PFSK-1 (cell line): ENCODE results near the gene BAX.

Experiments used
- FOXP2 ChIP-seq: optimal IDR thresholded peaks from 2 replicates; pipeline ENCODE3; 2011; ENCODE audit warnings: borderline replicate concordance, control low read depth, inconsistent platforms; ENCODE audit not compliant: insufficient read depth; ENCODE audit errors: extremely low read length, extremely low read depth
- POLR2AphosphoS5 ChIP-seq: IDR thresholded peaks from 2 replicates; pipeline ENCODE4 v1.6.1; 2012; ENCODE audit warnings: low read depth, mild to moderate bottlenecking, control low read depth, low read length, moderate library complexity
- SIN3A ChIP-seq: IDR thresholded peaks from 2 replicates; pipeline ENCODE4 v1.6.1; 2012; ENCODE audit warnings: mild to moderate bottlenecking, low read length, moderate library complexity, borderline replicate concordance; ENCODE audit not compliant: insufficient read depth
- TAF1 ChIP-seq: IDR thresholded peaks from 2 replicates; pipeline ENCODE4 v1.6.1; 2012; ENCODE audit warnings: low read length, control low read depth, borderline replicate concordance; ENCODE audit not compliant: insufficient read depth
- TF ChIP-seq, protein P1 (sequence below), 2 experiments: IDR thresholded peaks; 2 replicates each; pipeline versions ENCODE4 v1.6.1 to v1.8.0; 2011 to 2012; ENCODE audit warnings: low read depth in 2 of 2, low read length in 2 of 2, control low read depth in 1 of 2, inconsistent platforms in 1 of 2, mild to moderate bottlenecking in 1 of 2, moderate library complexity in 1 of 2; ENCODE audit not compliant: insufficient read depth in 1 of 2

The BAX gene

DNA sequence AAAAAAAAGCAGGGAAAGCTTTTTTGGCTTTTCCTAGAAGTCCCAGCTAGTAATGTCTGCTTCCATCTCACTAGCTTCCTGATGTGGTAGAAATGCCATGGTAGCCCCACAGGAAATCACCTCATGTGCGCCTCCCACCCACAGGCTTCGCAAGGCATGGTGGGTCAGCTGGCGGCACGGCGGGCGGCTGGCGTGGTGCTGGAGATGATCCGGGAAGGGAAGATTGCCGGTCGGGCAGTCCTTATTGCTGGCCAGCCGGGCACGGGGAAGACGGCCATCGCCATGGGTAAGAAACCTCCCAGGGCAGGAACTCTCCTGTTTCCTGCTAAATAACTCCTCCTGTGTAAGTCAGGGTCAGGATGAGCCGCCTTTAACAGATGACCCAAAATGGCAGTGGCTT lies 49.5 kb downstream of the BAX start:
- no peak for TF ChIP-seq TAF1
- TF ChIP-seq, protein P1, sequence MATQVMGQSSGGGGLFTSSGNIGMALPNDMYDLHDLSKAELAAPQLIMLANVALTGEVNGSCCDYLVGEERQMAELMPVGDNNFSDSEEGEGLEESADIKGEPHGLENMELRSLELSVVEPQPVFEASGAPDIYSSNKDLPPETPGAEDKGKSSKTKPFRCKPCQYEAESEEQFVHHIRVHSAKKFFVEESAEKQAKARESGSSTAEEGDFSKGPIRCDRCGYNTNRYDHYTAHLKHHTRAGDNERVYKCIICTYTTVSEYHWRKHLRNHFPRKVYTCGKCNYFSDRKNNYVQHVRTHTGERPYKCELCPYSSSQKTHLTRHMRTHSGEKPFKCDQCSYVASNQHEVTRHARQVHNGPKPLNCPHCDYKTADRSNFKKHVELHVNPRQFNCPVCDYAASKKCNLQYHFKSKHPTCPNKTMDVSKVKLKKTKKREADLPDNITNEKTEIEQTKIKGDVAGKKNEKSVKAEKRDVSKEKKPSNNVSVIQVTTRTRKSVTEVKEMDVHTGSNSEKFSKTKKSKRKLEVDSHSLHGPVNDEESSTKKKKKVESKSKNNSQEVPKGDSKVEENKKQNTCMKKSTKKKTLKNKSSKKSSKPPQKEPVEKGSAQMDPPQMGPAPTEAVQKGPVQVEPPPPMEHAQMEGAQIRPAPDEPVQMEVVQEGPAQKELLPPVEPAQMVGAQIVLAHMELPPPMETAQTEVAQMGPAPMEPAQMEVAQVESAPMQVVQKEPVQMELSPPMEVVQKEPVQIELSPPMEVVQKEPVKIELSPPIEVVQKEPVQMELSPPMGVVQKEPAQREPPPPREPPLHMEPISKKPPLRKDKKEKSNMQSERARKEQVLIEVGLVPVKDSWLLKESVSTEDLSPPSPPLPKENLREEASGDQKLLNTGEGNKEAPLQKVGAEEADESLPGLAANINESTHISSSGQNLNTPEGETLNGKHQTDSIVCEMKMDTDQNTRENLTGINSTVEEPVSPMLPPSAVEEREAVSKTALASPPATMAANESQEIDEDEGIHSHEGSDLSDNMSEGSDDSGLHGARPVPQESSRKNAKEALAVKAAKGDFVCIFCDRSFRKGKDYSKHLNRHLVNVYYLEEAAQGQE (IDR thresholded peaks at IDR 0.05; ENCODE audit: insufficient read depth in 1 of 2, low read depth in 2 of 2, low read length in 2 of 2): no peak
- no peak for TF ChIP-seq POLR2AphosphoS5
- TF ChIP-seq SIN3A: no peak
- no peak for TF ChIP-seq FOXP2

DNA sequence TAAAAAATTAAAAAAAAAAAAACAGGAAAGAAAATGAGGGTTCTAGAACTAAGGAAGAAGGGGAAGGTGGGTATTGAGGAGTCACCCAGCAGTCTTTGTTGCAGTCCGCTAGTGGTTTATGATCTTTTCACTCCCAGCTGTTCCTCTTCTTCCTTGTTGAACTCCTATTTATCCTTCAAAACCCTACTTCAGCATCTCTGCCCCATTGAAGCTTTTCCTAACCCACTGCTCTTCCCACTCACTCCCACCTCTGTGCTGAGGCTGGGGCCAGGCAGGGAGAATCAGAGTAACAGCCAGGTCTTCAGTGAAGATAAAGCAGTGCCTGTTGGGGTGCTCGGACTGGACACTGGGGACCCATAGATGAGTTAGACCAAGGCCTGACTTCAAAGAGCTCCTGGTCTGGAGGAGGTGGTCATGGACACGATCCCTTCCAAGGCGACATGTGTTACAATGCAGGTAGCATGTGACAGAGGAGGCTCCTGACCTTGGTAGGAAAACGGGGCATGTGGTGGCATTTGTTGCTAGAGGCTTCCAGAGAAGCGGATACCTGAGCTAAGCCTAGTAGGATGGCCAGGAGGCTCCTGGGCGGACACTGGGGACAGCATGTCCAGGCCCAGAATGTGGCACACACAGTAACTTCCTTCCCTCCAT lies 50.4 kb downstream of the BAX start:
- TF ChIP-seq TAF1 (no peak), FOXP2 (no peak), SIN3A (no peak), POLR2AphosphoS5 (no peak)
- TF ChIP-seq, protein P1 (IDR thresholded peaks at IDR 0.05; ENCODE audit: insufficient read depth in 1 of 2, low read depth in 2 of 2, low read length in 2 of 2): no peak

DNA sequence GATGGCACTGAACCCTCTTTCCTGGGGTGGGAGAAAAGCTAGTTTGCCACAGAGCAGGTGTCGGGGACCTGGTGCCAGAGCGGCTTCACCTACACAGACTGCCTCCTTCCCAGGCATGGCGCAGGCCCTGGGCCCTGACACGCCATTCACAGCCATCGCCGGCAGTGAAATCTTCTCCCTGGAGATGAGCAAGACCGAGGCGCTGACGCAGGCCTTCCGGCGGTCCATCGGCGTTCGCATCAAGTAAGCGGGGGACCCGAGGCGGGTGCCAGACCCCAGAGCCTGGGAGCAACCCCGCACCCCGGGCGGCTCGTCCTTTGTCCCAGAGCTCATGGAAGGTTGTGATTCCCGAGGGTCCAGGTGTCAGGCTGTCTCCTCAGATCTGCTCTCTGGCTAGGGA lies 52.2 kb downstream of the BAX start:
- TF ChIP-seq SIN3A (no peak), TAF1 (no peak), POLR2AphosphoS5 (no peak), FOXP2 (no peak)
- TF ChIP-seq, protein P1 (IDR thresholded peaks at IDR 0.05; ENCODE audit: insufficient read depth in 1 of 2, low read depth in 2 of 2, low read length in 2 of 2): no peak

- TF ChIP-seq TAF1 (no peak), POLR2AphosphoS5 (no peak), SIN3A (no peak), FOXP2 (no peak)
- TF ChIP-seq, protein P1 (IDR thresholded peaks at IDR 0.05; ENCODE audit: insufficient read depth in 1 of 2, low read depth in 2 of 2, low read length in 2 of 2): no peak
Observed at GRCh38 chr19:49009828-49010227, 55.2 kb downstream of the BAX start.

- TF ChIP-seq SIN3A: no peak
- TF ChIP-seq TAF1: no peak
- no peak for TF ChIP-seq POLR2AphosphoS5
Observed at GRCh38 chr19:49010453-49010852, 55.8 kb downstream of the BAX start.
